Kidney (tissue), 14 donors: Measurements from ENCODE around the gene AGFG2. TPM values are rescaled to one million over a fixed set of nuclear protein-coding genes. Genes with fewer than 3 reads are reported as not detected.

ENCODE experiments used
- DNase-seq, 5 donors: peaks; one replicate each; pipeline ENCODE4 v3.0.0-alpha.2; 2013 to 2020
- FAIRE-seq: peaks from 2 replicates; lab custom pipeline; 2012; peaks lifted over from hg19 to GRCh38; lab: Jason Lieb, UNC
- H3K27ac ChIP-seq, 2 donors: one replicate each; pipeline ENCODE4 v1.7.0; 2013; ENCODE audit warnings: low read depth in 2 of 2, low read length in 2 of 2, inconsistent platforms in 1 of 2
- H3K27me3 ChIP-seq: one replicate; pipeline ENCODE4 v1.7.1; 2013; ENCODE audit warnings: low read length, inconsistent platforms; ENCODE audit not compliant: control insufficient read depth, insufficient read depth
- H3K36me3 ChIP-seq, 3 donors: one replicate each; pipeline versions ENCODE4 v1.7.0 to v1.7.1; 2013; ENCODE audit warnings: low read length in 3 of 3, control low read depth in 1 of 3, inconsistent platforms in 1 of 3; ENCODE audit not compliant: insufficient read depth in 3 of 3, control insufficient read depth in 2 of 3
- H3K4me1 ChIP-seq, 3 donors: one replicate each; pipeline versions ENCODE4 v1.7.0 to v1.7.1; 2013; ENCODE audit warnings: low read length in 3 of 3, inconsistent platforms in 1 of 3, low read depth in 1 of 3; ENCODE audit not compliant: control insufficient read depth in 2 of 3, insufficient read depth in 2 of 3
- H3K4me3 ChIP-seq, 3 donors: one replicate each; pipeline versions ENCODE4 v1.7.0 to v1.8.1; 2013; ENCODE audit warnings: low read length in 3 of 3, control low read depth in 1 of 3, inconsistent platforms in 1 of 3
- H3K9ac ChIP-seq, 3 donors: one replicate each; pipeline versions ENCODE4 v1.7.0 to v1.7.1; 2013; ENCODE audit warnings: low read length in 3 of 3, control low read depth in 1 of 3, inconsistent platforms in 1 of 3
- H3K9me3 ChIP-seq, 3 donors: one replicate each; pipeline versions ENCODE4 v1.7.0 to v1.7.1; 2013; ENCODE audit warnings: low read length in 3 of 3, control low read depth in 1 of 3, inconsistent platforms in 1 of 3; ENCODE audit not compliant: control insufficient read depth in 2 of 3, insufficient read depth in 1 of 3
- CTCF ChIP-seq: IDR thresholded peaks from 3 replicates; pipeline ENCODE4 v1.5.1; 2012; ENCODE audit warnings: mild to moderate bottlenecking, moderate library complexity, borderline replicate concordance; ENCODE audit not compliant: insufficient read depth; ENCODE audit errors: extremely low read depth
- intact Hi-C: fragments of 100-400 bp; cut with DNase I; formaldehyde crosslinking; loops from one replicate; pipeline ENCODE4 v1.11.1; 2022
- polyA plus RNA-seq: library from polyadenylated mRNA; stranded (reverse); fragments of 350-450 nt; fragmentation: Illumina TruSeq; extraction: RNeasy Lipid Tissue Mini Kit (QIAGEN cat#74804); gene quantifications from one replicate; pipeline ENCODE4 v1.2.3, GENCODE V29; 2014; ENCODE audit warnings: low read depth, low replicate concordance; ENCODE audit not compliant: insufficient read depth
- total RNA-seq: library from RNA; stranded (reverse); fragmentation: NEBNext Ultra II Directional; extraction: Animal tissue kit (Norgen Biotek cat#: 25700); gene quantifications from one replicate; pipeline ENCODE4 v1.2.1, GENCODE V29; 2021
- donor health status: control.
- donor health status: control.
- donor health status: control.
- donor health status: control.
- donor health status: control.
- donor health status: DM: yes; HTN: yes; CAD: no.
- donor health status: Normal renal cell carcinoma (clear cell type).

AGFG2 gene
- total and polyA plus RNA-seq, 2 donors from 2014 or later = 24.3 to 37.3 TPM

- peaks cover 0 to 8% (median 0%) of the 10 kb centered on the region in 3 donors for H3K4me1 ChIP-seq
- no peak overlapping the region for H3K9ac ChIP-seq
- no peak for TF ChIP-seq CTCF
- H3K4me3 ChIP-seq = no peak overlapping the region
- intact Hi-C loops = no loop called here
- H3K27me3 ChIP-seq = no peaks in the 10 kb centered on the region
- DNase-seq = no peak
- no peaks in the 10 kb centered on the region for H3K9me3 ChIP-seq
- H3K27ac ChIP-seq = no peak overlapping the region
- no peaks in the 10 kb centered on the region for H3K36me3 ChIP-seq
- no peak for FAIRE-seq
These were observed 75.4 kb downstream of the AGFG2 start for GRCh38 chr7:100614308-100614861.

Other genes with a start within 250 kb of the AGFG2 start
- gene SPDYE3, start 231.5 kb upstream of the AGFG2 start, total RNA-seq = not detected
- not detected for gene SPDYE3, start 231.5 kb upstream of the AGFG2 start, polyA plus RNA-seq
- gene PILRB, start 181.1 kb upstream of the AGFG2 start, total RNA-seq = 76.4 TPM
- gene PILRB, start 181.1 kb upstream of the AGFG2 start, polyA plus RNA-seq = 45.0 TPM
- gene PILRA, start 165.7 kb upstream of the AGFG2 start, total RNA-seq = 18.8 TPM
- 15.4 TPM for gene PILRA, start 165.7 kb upstream of the AGFG2 start, polyA plus RNA-seq
- gene ZCWPW1, start 110.5 kb upstream of the AGFG2 start, total RNA-seq = 3.0 TPM
- 7.9 TPM for gene ZCWPW1, start 110.5 kb upstream of the AGFG2 start, polyA plus RNA-seq
- 47.2 TPM for gene MEPCE, start 109.4 kb upstream of the AGFG2 start, total RNA-seq
- gene MEPCE, start 109.4 kb upstream of the AGFG2 start, polyA plus RNA-seq = 33.4 TPM
- gene PPP1R35, start 102.7 kb upstream of the AGFG2 start, total RNA-seq = 41.7 TPM
- 40.2 TPM for gene PPP1R35, start 102.7 kb upstream of the AGFG2 start, polyA plus RNA-seq
- gene SPACDR, start 74.9 kb upstream of the AGFG2 start, total RNA-seq = 0.54 TPM
- not detected for gene SPACDR, start 74.9 kb upstream of the AGFG2 start, polyA plus RNA-seq
- gene TSC22D4, start 60.0 kb upstream of the AGFG2 start, total RNA-seq = 61.5 TPM
- 67.0 TPM for gene TSC22D4, start 60.0 kb upstream of the AGFG2 start, polyA plus RNA-seq
- gene NYAP1, start 55.3 kb upstream of the AGFG2 start, total RNA-seq = 0.41 TPM
- 0.69 TPM for gene NYAP1, start 55.3 kb upstream of the AGFG2 start, polyA plus RNA-seq
- 9.8 TPM for gene SAP25, start 34.7 kb downstream of the AGFG2 start, total RNA-seq
- 5.7 TPM for gene SAP25, start 34.7 kb downstream of the AGFG2 start, polyA plus RNA-seq
- 62.9 TPM for gene LRCH4, start 46.9 kb downstream of the AGFG2 start, total RNA-seq
- 23.2 TPM for gene LRCH4, start 46.9 kb downstream of the AGFG2 start, polyA plus RNA-seq
- gene FBXO24, start 47.1 kb downstream of the AGFG2 start, total RNA-seq = 0.60 TPM
- gene FBXO24, start 47.1 kb downstream of the AGFG2 start, polyA plus RNA-seq = 0.95 TPM
- 51.5 TPM for gene PCOLCE, start 63.2 kb downstream of the AGFG2 start, total RNA-seq
- gene PCOLCE, start 63.2 kb downstream of the AGFG2 start, polyA plus RNA-seq = 42.9 TPM
- gene MOSPD3, start 73.3 kb downstream of the AGFG2 start, total RNA-seq = 18.2 TPM
- 30.6 TPM for gene MOSPD3, start 73.3 kb downstream of the AGFG2 start, polyA plus RNA-seq
- gene TFR2, start 102.3 kb downstream of the AGFG2 start, total RNA-seq = 0.79 TPM
- gene TFR2, start 102.3 kb downstream of the AGFG2 start, polyA plus RNA-seq = 0.22 TPM
- gene ACTL6B, start 117.2 kb downstream of the AGFG2 start, total RNA-seq = not detected
- gene ACTL6B, start 117.2 kb downstream of the AGFG2 start, polyA plus RNA-seq = not detected
- 265 TPM for gene GNB2, start 134.5 kb downstream of the AGFG2 start, total RNA-seq
- 234 TPM for gene GNB2, start 134.5 kb downstream of the AGFG2 start, polyA plus RNA-seq
- gene GIGYF1, start 155.0 kb downstream of the AGFG2 start, total RNA-seq = 51.3 TPM
- gene GIGYF1, start 155.0 kb downstream of the AGFG2 start, polyA plus RNA-seq = 11.6 TPM
- gene POP7, start 166.9 kb downstream of the AGFG2 start, total RNA-seq = 25.7 TPM
- 41.8 TPM for gene POP7, start 166.9 kb downstream of the AGFG2 start, polyA plus RNA-seq
- not detected for gene EPO, start 181.3 kb downstream of the AGFG2 start, total RNA-seq
- gene EPO, start 181.3 kb downstream of the AGFG2 start, polyA plus RNA-seq = not detected
- gene ZAN, start 194.4 kb downstream of the AGFG2 start, total RNA-seq = not detected
- gene ZAN, start 194.4 kb downstream of the AGFG2 start, polyA plus RNA-seq = not detected